OCI-LY7 (cell line): Measurements from ENCODE around the gene ZNF598. TPM values are rescaled to one million over a fixed set of nuclear protein-coding genes. Genes with fewer than 3 reads are reported as not detected.

Experiments
- BruUV-seq: library from RNA; stranded (reverse); fragments of 400-500 nt; replicated peaks from 2 replicates; lab custom pipeline; 2021; lab: Mats Ljungman, UMichigan
- CTCF ChIA-PET: fragments of 300-600 bp; sonication (Branson Sonifier 250); formaldehyde crosslinking; loops from one replicate; lab custom pipeline; 2022; ENCODE audit warnings: antibody characterized with exemption; ENCODE audit not compliant: unreplicated experiment; lab: Charles Lee
- POLR2A ChIA-PET: fragments of 300-600 bp; sonication (Branson Sonifier 250); formaldehyde crosslinking; loops from one replicate; lab custom pipeline; 2022; ENCODE audit warnings: antibody characterized with exemption; lab: Charles Lee
- DNase-seq: peaks from one replicate; pipeline ENCODE4 v3.0.0-alpha.2; 2015; ENCODE audit warnings: low spot score
- H2AFZ ChIP-seq: fragments of 200-600 bp; sonication (generic), shearing (Covaris generic); 2 replicates; pipeline ENCODE4 v1.6.1; 2014; ENCODE audit warnings: mild to moderate bottlenecking, antibody characterized with exemption, low read length, moderate library complexity
- H3K27ac ChIP-seq: fragments of 200-600 bp; sonication (generic); 2 replicates; pipeline ENCODE4 v1.5.1; 2014; ENCODE audit warnings: mixed run types, low read depth, mild to moderate bottlenecking, moderate library complexity, low read length, inconsistent platforms; ENCODE audit not compliant: poor library complexity, severe bottlenecking
- H3K36me3 ChIP-seq: fragments of 200-600 bp; sonication (generic); 2 replicates; pipeline ENCODE4 v1.6.1; 2014; ENCODE audit warnings: mild to moderate bottlenecking, antibody characterized with exemption, low read length, moderate library complexity, mixed read lengths; ENCODE audit not compliant: insufficient read depth
- H3K4me1 ChIP-seq: fragments of 200-600 bp; sonication (generic); 2 replicates; pipeline ENCODE4 v1.5.1; 2014; ENCODE audit warnings: mild to moderate bottlenecking, low read length; ENCODE audit not compliant: insufficient read depth, poor library complexity, severe bottlenecking
- H3K4me2 ChIP-seq: fragments of 200-600 bp; sonication (generic); 2 replicates; pipeline ENCODE4 v1.6.1; 2014; ENCODE audit warnings: mild to moderate bottlenecking, low read length
- H3K4me3 ChIP-seq: fragments of 200-600 bp; sonication (generic); 2 replicates; pipeline ENCODE4 v1.5.1; 2014; ENCODE audit warnings: mild to moderate bottlenecking, low read depth, low read length; ENCODE audit not compliant: poor library complexity, severe bottlenecking
- H3K79me2 ChIP-seq: fragments of 200-600 bp; sonication (generic); 2 replicates; pipeline ENCODE4 v1.6.1; 2016; ENCODE audit warnings: low read depth, mild to moderate bottlenecking, low read length, moderate library complexity, mixed read lengths; ENCODE audit not compliant: insufficient read depth
- H3K9me2 ChIP-seq: fragments of 200-600 bp; sonication (generic); 2 replicates; pipeline ENCODE4 v1.6.1; 2016; ENCODE audit warnings: mild to moderate bottlenecking, low read length, mixed read lengths; ENCODE audit not compliant: insufficient read depth
- H3K9me3 ChIP-seq: fragments of 200-600 bp; sonication (generic); 2 replicates; pipeline ENCODE4 v1.6.1; 2014; ENCODE audit warnings: mild to moderate bottlenecking, mixed run types, low read length, mixed read lengths
- H4K20me1 ChIP-seq: fragments of 200-600 bp; sonication (generic); 2 replicates; pipeline ENCODE4 v1.6.1; 2014; ENCODE audit warnings: mild to moderate bottlenecking, antibody characterized with exemption, low read length, moderate library complexity, mixed read lengths; ENCODE audit not compliant: insufficient read depth
- CTCF ChIP-seq: fragments of 200-600 bp; sonication (generic); conservative IDR thresholded peaks from 2 replicates; pipeline ENCODE4 v1.5.1; 2014; ENCODE audit warnings: mild to moderate bottlenecking, antibody characterized with exemption, low read length, moderate library complexity, mixed read lengths
- EZH2phosphoT487 ChIP-seq: fragments of 200-600 bp; sonication (generic); IDR thresholded peaks from 2 replicates; pipeline ENCODE4 v1.6.1; 2018; ENCODE audit warnings: low read depth, borderline replicate concordance, mild to moderate bottlenecking, mixed run types, antibody characterized with exemption, low read length, moderate library complexity, mixed read lengths
- intact Hi-C: fragments of 100-400 bp; cut with micrococcal nuclease; formaldehyde crosslinking; loops from one replicate; pipeline ENCODE4 v1.10.0; 2022; ENCODE audit not compliant: unreplicated experiment
- total RNA-seq, 2 experiments: library from RNA; depleted of rRNA in 1 of 2; stranded (reverse); fragments of >200 nt in 1 of 2; shearing (Covaris generic) in 1 of 2; gene quantifications; 2 replicates each; pipeline ENCODE4 v1.2.3, GENCODE V29; 2014 to 2022

ZNF598 gene
- total RNA-seq, 2 experiments from 2014 or later = 26.3 to 80.4 TPM

- H3K79me2 ChIP-seq = no peaks in the 10 kb centered on the region
- intact Hi-C loops = no loop called here
- H3K9me2 ChIP-seq = no peaks in the 10 kb centered on the region
- no peak overlapping the region for H3K27ac ChIP-seq
- no peak overlapping the region for H3K4me3 ChIP-seq
- no peak overlapping the region for H3K4me2 ChIP-seq
- no peak for DNase-seq
- no peaks in the 10 kb centered on the region for H3K9me3 ChIP-seq
- no peaks in the 10 kb centered on the region for H4K20me1 ChIP-seq
- ChIA-PET CTCF (no interaction called here), POLR2A (no interaction called here)
- TF ChIP-seq EZH2phosphoT487 = no peak
- TF ChIP-seq CTCF = no peak
- no peaks in the 10 kb centered on the region for H3K4me1 ChIP-seq
- H2AFZ ChIP-seq = no peak overlapping the region
- peaks cover 6% of the 10 kb centered on the region; the same call in 1 of the 2 replicates for H3K36me3 ChIP-seq
- BruUV-seq = no TSS peak
Measured at GRCh38 chr16:2039274-2040031, 29.8 kb upstream of the ZNF598 start.

- TF ChIP-seq CTCF (no peak), EZH2phosphoT487 (no peak)
- Histone ChIP-seq H3K9me3 (no peaks in the 10 kb centered on the region), H4K20me1 (no peaks in the 10 kb centered on the region), H3K4me1 (no peaks in the 10 kb centered on the region), H3K9me2 (no peaks in the 10 kb centered on the region), H3K27ac (no peak overlapping the region), H3K4me2 (no peak overlapping the region), H2AFZ (no peak overlapping the region), H3K36me3 (peaks cover 6% of the 10 kb centered on the region; the same call in 1 of the 2 replicates), H3K4me3 (no peak overlapping the region), H3K79me2 (no peaks in the 10 kb centered on the region)
- BruUV-seq = no TSS peak
- ChIA-PET CTCF (no interaction called here), POLR2A (no interaction called here)
- intact Hi-C loops = no loop called here
- DNase-seq = no peak
Measured at GRCh38 chr16:2038382-2039231, 29.0 kb upstream of the ZNF598 start.
